Body of pancreas (tissue), 4 donors: ENCODE data around the gene CHSY1.

ENCODE experiments used
- CTCF ChIP-seq, 7 experiments: fragments of 450-650 bp in 4 of 7; fragments of 200-600 bp in 3 of 7; sonication (generic) in 3 of 7; IDR thresholded peaks; one replicate each; pipeline ENCODE4 v1.5.1; 2016 to 2019; ENCODE audit warnings: antibody characterized with exemption in 7 of 7
- POLR2A ChIP-seq, 3 donors: fragments of 450-650 bp; IDR thresholded peaks; one replicate each; pipeline ENCODE4 v1.6.1; 2016; ENCODE audit warnings: antibody characterized with exemption in 3 of 3, mild to moderate bottlenecking in 2 of 3

GRCh38 chr15:101174152-101174920 is 77.5 kb downstream of the CHSY1 start:
- TF ChIP-seq CTCF (IDR thresholded peaks at IDR 0.05) (no peak), POLR2A (IDR thresholded peaks at IDR 0.05) (no peak)
